HepG2 (cell line): ENCODE data around the gene ZNF486. TPM values are rescaled to one million over a fixed set of nuclear protein-coding genes. Genes with fewer than 3 reads are reported as not detected.
A peak's percentile ranks its signal among the peaks of the same experiment; 100 is the strongest.

Experiments used
- ATAC-seq: fragments of 200-7000 bp; cut with Tn5 transposase; 3 replicates; pipeline ENCODE4 v1.9.1; 2020; ENCODE audit warnings: mild to moderate bottlenecking, moderate library complexity
- BruUV-seq: library from RNA; stranded (reverse); fragments of 400-500 nt; replicated peaks from 2 replicates; lab custom pipeline; 2021; lab: Mats Ljungman, UMichigan
- CTCF ChIA-PET: fragments of 300-600 bp; formaldehyde crosslinking; extraction: SDS; loops from one replicate; lab custom pipeline; 2021; ENCODE audit warnings: low total read pairs, inconsistent platforms, low intra/inter-chr PET ratio; lab: Yijun Ruan, JAX
- POLR2A ChIA-PET: fragments of 350-600 bp; sonication (Branson Sonifier 250); formaldehyde crosslinking; loops from one replicate; lab custom pipeline; 2020; ENCODE audit warnings: antibody characterized with exemption, inconsistent platforms; lab: Yijun Ruan, JAX
- DNase-seq: peaks from one replicate; pipeline ENCODE4 v3.0.0-alpha.2; 2015; ENCODE audit warnings: low spot score
- FAIRE-seq: peaks from 3 replicates; lab custom pipeline; 2011; peaks lifted over from hg19 to GRCh38; lab: Jason Lieb, UNC
- H2AFZ ChIP-seq: one replicate; pipeline ENCODE4 v1.6.1; 2011; ENCODE audit warnings: low read length, inconsistent platforms
- H3K27ac ChIP-seq: fragments of 300-600 bp; 3 replicates; pipeline ENCODE4 v1.8.0; 2011; ENCODE audit warnings: mixed run types, mild to moderate bottlenecking, mixed read lengths, low read length, inconsistent platforms; ENCODE audit not compliant: insufficient read depth; ENCODE audit errors: extremely low read length
- H3K27me3 ChIP-seq, 2 experiments: fragments of 200-600 bp in 1 of 2; 2 replicates in 1 of 2; 3 replicates in 1 of 2; pipeline versions ENCODE4 v1.6.0 to v1.8.0; 2011; ENCODE audit warnings: low read length in 2 of 2, mild to moderate bottlenecking in 2 of 2, moderate library complexity in 2 of 2, inconsistent platforms in 1 of 2; ENCODE audit not compliant: insufficient read depth in 2 of 2, control insufficient read depth in 1 of 2
- H3K36me3 ChIP-seq, 2 experiments: fragments of 200-600 bp in 1 of 2; replicated peaks in 1 of 2; 2 replicates in 1 of 2; 3 replicates in 1 of 2; pipeline versions ENCODE4 v1.5.1 to v1.8.0; 2011; ENCODE audit warnings: low read length in 2 of 2, inconsistent platforms in 1 of 2; ENCODE audit not compliant: insufficient read depth in 2 of 2, control insufficient read depth in 1 of 2
- H3K4me1 ChIP-seq: 2 replicates; pipeline ENCODE4 v1.5.1; 2012; ENCODE audit warnings: low read length, inconsistent platforms; ENCODE audit not compliant: insufficient read depth
- H3K4me2 ChIP-seq: 2 replicates; pipeline ENCODE4 v1.6.0; 2011; ENCODE audit warnings: low read depth, low read length, inconsistent platforms
- H3K4me3 ChIP-seq, 3 experiments: fragments of 200-600 bp in 1 of 3; sonication (generic), shearing (Covaris generic) in 1 of 3; replicated peaks in 1 of 3; 2 replicates each; pipeline ENCODE4 v1.5.1; 2011 to 2016; ENCODE audit warnings: low read length in 3 of 3, inconsistent platforms in 2 of 3, low read depth in 2 of 3, mild to moderate bottlenecking in 2 of 3, control low read depth in 1 of 3, mixed read lengths in 1 of 3; ENCODE audit not compliant: insufficient read depth in 1 of 3
- H3K79me2 ChIP-seq: one replicate; pipeline ENCODE4 v1.6.1; 2011; ENCODE audit warnings: low read length, inconsistent platforms; ENCODE audit not compliant: insufficient read depth
- H3K9ac ChIP-seq: 2 replicates; pipeline ENCODE4 v1.6.0; 2011; ENCODE audit warnings: mild to moderate bottlenecking, low read depth, low read length, inconsistent platforms; ENCODE audit not compliant: insufficient read depth
- H3K9me3 ChIP-seq: 2 replicates; pipeline ENCODE4 v1.5.1; 2012; ENCODE audit warnings: mild to moderate bottlenecking, low read length
- H4K20me1 ChIP-seq: 2 replicates; pipeline ENCODE4 v1.6.0; 2011; ENCODE audit warnings: inconsistent platforms, mild to moderate bottlenecking, low read length, moderate library complexity; ENCODE audit not compliant: insufficient read depth
- FOSL2 ChIP-seq: sonication (generic); formaldehyde crosslinking; IDR thresholded peaks from 2 replicates; pipeline ENCODE4 v1.4.0; 2020; ENCODE audit warnings: missing genetic modification reagents
- MAFK ChIP-seq, 2 experiments: IDR thresholded peaks in 1 of 2; conservative IDR thresholded peaks in 1 of 2; 2 replicates each; pipeline ENCODE4 v1.6.1; 2011; ENCODE audit warnings: improper control_type of control experiment in 2 of 2, low read length in 2 of 2
- NR2F6 ChIP-seq, 2 experiments: IDR thresholded peaks; 2 replicates each; pipeline ENCODE4 v1.6.1; 2016; ENCODE audit warnings: antibody characterized with exemption in 1 of 2, mild to moderate bottlenecking in 1 of 2
- SOX13 ChIP-seq, 3 experiments: fragments of 450-650 bp in 1 of 3; sonication (generic) in 1 of 3; formaldehyde crosslinking in 1 of 3; IDR thresholded peaks in 2 of 3; conservative IDR thresholded peaks in 1 of 3; 2 replicates each; pipeline versions ENCODE4 v1.5.0 to v1.6.1; 2016 to 2020; ENCODE audit warnings: antibody characterized with exemption in 1 of 3, mild to moderate bottlenecking in 1 of 3, missing compliant biosample characterization in 1 of 3, missing genetic modification reagents in 1 of 3, moderate library complexity in 1 of 3
- SSRP1 ChIP-seq: IDR thresholded peaks from 2 replicates; pipeline ENCODE4 v1.6.1; 2016; ENCODE audit warnings: control low read depth
- THAP11 ChIP-seq: IDR thresholded peaks from 2 replicates; pipeline ENCODE4 v1.6.1; 2016; ENCODE audit warnings: missing biosample characterization, missing genetic modification reagents
- ZFP36L2 ChIP-seq: sonication (generic); formaldehyde crosslinking; IDR thresholded peaks from 2 replicates; pipeline ENCODE4 v1.4.0; 2020; ENCODE audit warnings: missing genetic modification reagents
- ZNF563 ChIP-seq: sonication (generic); formaldehyde crosslinking; IDR thresholded peaks from 2 replicates; pipeline ENCODE4 v1.8.0; 2022; ENCODE audit warnings: mild to moderate bottlenecking, moderate library complexity, missing genetic modification reagents
- ZNF615 ChIP-seq: sonication (generic); formaldehyde crosslinking; IDR thresholded peaks from 2 replicates; pipeline ENCODE4 v1.5.0; 2020; ENCODE audit warnings: mild to moderate bottlenecking, missing genetic modification reagents, borderline replicate concordance
- ZZZ3 ChIP-seq: sonication (generic); formaldehyde crosslinking; IDR thresholded peaks from 2 replicates; pipeline ENCODE4 v1.4.0; 2020; ENCODE audit warnings: missing genetic modification reagents, mild to moderate bottlenecking, borderline replicate concordance
- WGBS: methylation state at CpG from one replicate; pipeline ENCODE4 v1.1.6; 2017; ENCODE audit warnings: low lambda C conversion rate; 5-methylcytosine and 5-hydroxymethylcytosine counted together
- in situ Hi-C: cut with HindIII; loops from 2 replicates; pipeline ENCODE4 v1.10.0; 2017; ENCODE audit warnings: low pct_unique_long_range_greater_than_20kb; ENCODE audit not compliant: extremely low pct_ligation_motif_present
- intact Hi-C: fragments of 100-400 bp; cut with micrococcal nuclease; formaldehyde crosslinking; loops from one replicate; pipeline ENCODE4 v1.10.0; 2022; ENCODE audit not compliant: unreplicated experiment
- polyA plus RNA-seq, 8 experiments: library from polyadenylated mRNA; depleted of rRNA in 3 of 8; stranded (reverse) in 7 of 8; unstranded in 1 of 8; fragments of >200 nt; fragmentation: Illumina TruSeq in 4 of 8; extraction: Trizol in 4 of 8; gene quantifications; 2 replicates each; pipeline versions ENCODE4 v1.2.1 to v1.2.3, GENCODE V29; 2011 to 2016; ENCODE audit warnings: low read depth in 4 of 8, missing spikeins in 1 of 8, mixed read lengths in 1 of 8; ENCODE audit not compliant: insufficient read depth in 1 of 8
- total RNA-seq, 5 experiments: library from RNA; depleted of rRNA; stranded (reverse); fragments of >200 nt; fragmentation: Illumina TruSeq; extraction: Trizol; gene quantifications; 2 replicates each; pipeline ENCODE4 v1.2.3, GENCODE V29; 2016; ENCODE audit warnings: low read depth in 1 of 5
- TF ChIP-seq, protein P1 (sequence below): sonication (generic); formaldehyde crosslinking; IDR thresholded peaks from 2 replicates; pipeline ENCODE4 v1.5.1; 2020; ENCODE audit warnings: mild to moderate bottlenecking, missing genetic modification reagents, moderate library complexity
- TF ChIP-seq, protein P2 (sequence below): sonication (generic); formaldehyde crosslinking; IDR thresholded peaks from 2 replicates; pipeline ENCODE4 v1.4.0; 2020; ENCODE audit warnings: mild to moderate bottlenecking, missing genetic modification reagents

The ZNF486 gene
- total and polyA plus RNA-seq, 2 of the 13 experiments (the other 11 are each of a cell fraction or from before 2014, with no cell fraction given), result 0.70 to 2.1 TPM

DNA sequence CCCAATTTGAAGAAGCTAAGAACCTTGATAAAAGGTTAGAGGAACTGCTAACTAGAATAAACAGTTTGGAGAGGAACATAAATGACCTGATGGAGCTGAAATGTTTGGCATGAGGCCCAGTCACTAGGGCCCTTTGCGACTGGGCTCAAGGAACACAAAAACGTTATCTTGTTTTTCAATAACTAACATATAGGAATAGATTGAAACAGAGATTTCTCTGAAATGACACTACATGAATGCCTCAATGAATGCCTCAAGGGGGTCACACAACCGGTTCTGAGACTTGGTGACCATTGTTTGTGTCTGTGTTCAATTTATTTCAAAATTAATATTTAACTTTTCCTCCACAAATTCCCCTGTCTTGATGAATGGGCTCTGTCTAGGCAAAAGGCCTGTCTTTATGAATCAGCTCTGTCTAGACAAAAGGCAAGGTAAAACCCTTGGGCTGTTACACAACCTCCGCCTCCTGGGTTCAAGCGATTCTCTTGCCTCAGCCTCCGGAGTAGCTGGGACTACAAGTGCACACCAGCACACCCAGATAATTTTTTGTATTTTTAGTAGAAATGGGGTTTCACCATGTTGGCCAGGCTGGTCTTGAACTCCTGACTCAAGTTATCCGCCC, 932 bp upstream of the ZNF486 start:
- Histone ChIP-seq H3K4me1 (no peaks in the 10 kb centered on the region), H2AFZ (no peak overlapping the region), H3K9me3 (peaks cover 83% of the 10 kb centered on the region), H4K20me1 (no peaks in the 10 kb centered on the region), H3K9ac (no peak overlapping the region), H3K79me2 (no peaks in the 10 kb centered on the region), H3K4me2 (peak overlapping the region; percentile 12; the same call in 1 of the 2 replicates), H3K27me3 (no peaks in the 10 kb centered on the region), H3K27ac (no peak overlapping the region), H3K36me3 (no peaks in the 10 kb centered on the region), H3K4me3 (no peak overlapping the region)
- in situ Hi-C loops, result no loop called here
- BruUV-seq, result no TSS peak
- ATAC-seq, result no peak
- ChIA-PET POLR2A (no interaction called here), CTCF (no interaction called here)
- no peak for FAIRE-seq
- DNase-seq, result peak; percentile 40
- 4% methylated on average over 7 of the region's 7 CpGs for WGBS
- intact Hi-C loops, result no loop called here
- TF ChIP-seq, protein P1, sequence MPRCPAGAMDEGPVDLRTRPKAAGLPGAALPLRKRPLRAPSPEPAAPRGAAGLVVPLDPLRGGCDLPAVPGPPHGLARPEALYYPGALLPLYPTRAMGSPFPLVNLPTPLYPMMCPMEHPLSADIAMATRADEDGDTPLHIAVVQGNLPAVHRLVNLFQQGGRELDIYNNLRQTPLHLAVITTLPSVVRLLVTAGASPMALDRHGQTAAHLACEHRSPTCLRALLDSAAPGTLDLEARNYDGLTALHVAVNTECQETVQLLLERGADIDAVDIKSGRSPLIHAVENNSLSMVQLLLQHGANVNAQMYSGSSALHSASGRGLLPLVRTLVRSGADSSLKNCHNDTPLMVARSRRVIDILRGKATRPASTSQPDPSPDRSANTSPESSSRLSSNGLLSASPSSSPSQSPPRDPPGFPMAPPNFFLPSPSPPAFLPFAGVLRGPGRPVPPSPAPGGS (CRISPR knock-in tag), result no peak
- TF ChIP-seq SSRP1 (CRISPR knock-in tag), result no peak
- no peak for TF ChIP-seq NR2F6 (IDR thresholded peaks at IDR 0.05)
- no peak for TF ChIP-seq NR2F6 (CRISPR knock-in tag; IDR thresholded peaks at IDR 0.05)
- no peak for TF ChIP-seq SOX13 (IDR thresholded peaks at IDR 0.05)
- TF ChIP-seq SOX13 (CRISPR knock-in tag; conservative IDR thresholded peaks at IDR 0.05 in 1 of 2, IDR thresholded peaks at IDR 0.05 in 1 of 2), result peak in 1 of 2 experiments; percentile 29; a peak in 1 of 4 replicates
- TF ChIP-seq ZZZ3 (CRISPR knock-in tag), result no peak
- peak; percentile 51; the same call in 1 of the 2 replicates for TF ChIP-seq FOSL2 (CRISPR knock-in tag)
- TF ChIP-seq ZNF563 (CRISPR knock-in tag), result no peak
- no peak for TF ChIP-seq ZFP36L2 (CRISPR knock-in tag)
- no peak for TF ChIP-seq ZNF615 (CRISPR knock-in tag)
- 0 out of 2 replicates have a peak, but pooled peaks have one; percentile 4 for TF ChIP-seq THAP11
- TF ChIP-seq, protein P2, sequence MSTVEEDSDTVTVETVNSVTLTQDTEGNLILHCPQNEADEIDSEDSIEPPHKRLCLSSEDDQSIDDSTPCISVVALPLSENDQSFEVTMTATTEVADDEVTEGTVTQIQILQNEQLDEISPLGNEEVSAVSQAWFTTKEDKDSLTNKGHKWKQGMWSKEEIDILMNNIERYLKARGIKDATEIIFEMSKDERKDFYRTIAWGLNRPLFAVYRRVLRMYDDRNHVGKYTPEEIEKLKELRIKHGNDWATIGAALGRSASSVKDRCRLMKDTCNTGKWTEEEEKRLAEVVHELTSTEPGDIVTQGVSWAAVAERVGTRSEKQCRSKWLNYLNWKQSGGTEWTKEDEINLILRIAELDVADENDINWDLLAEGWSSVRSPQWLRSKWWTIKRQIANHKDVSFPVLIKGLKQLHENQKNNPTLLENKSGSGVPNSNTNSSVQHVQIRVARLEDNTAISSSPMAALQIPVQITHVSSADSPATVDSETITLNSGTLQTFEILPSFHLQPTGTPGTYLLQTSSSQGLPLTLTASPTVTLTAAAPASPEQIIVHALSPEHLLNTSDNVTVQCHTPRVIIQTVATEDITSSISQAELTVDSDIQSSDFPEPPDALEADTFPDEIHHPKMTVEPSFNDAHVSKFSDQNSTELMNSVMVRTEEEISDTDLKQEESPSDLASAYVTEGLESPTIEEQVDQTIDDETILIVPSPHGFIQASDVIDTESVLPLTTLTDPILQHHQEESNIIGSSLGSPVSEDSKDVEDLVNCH (CRISPR knock-in tag), result no peak
- TF ChIP-seq MAFK (conservative IDR thresholded peaks at IDR 0.05 in 1 of 2, IDR thresholded peaks at IDR 0.05 in 1 of 2; ENCODE audit: low read length in 2 of 2), result no peak
